GM13976 (cell line): Measurements from ENCODE around the gene CHRNB4.

Source experiments
- DNase-seq: peaks from one replicate; pipeline ENCODE4 v3.0.0; 2012; ENCODE audit warnings: low spot score
- CTCF ChIP-seq: IDR thresholded peaks from 2 replicates; pipeline ENCODE4 v1.5.1; 2012; ENCODE audit warnings: borderline replicate concordance, mild to moderate bottlenecking; ENCODE audit not compliant: insufficient read depth; ENCODE audit errors: extremely low read depth, missing control alignments, control extremely low read depth
- in situ Hi-C: fragments of 300-500 bp; cut with MboI; formaldehyde crosslinking; loops from one replicate; pipeline ENCODE4 v1.12.0; 2022; ENCODE audit warnings: low sequenced_read_pairs, mixed read lengths, inconsistent platforms; ENCODE audit not compliant: unreplicated experiment

CHRNB4 gene

GRCh38 chr15:78623786-78624497 lies 17.1 kb downstream of the CHRNB4 start:
- DNase-seq: no peak
- in situ Hi-C loops: no loop called here
- no peak for TF ChIP-seq CTCF

GRCh38 chr15:78621810-78622402 lies 19.1 kb downstream of the CHRNB4 start:
- in situ Hi-C loops: no loop called here
- no peak for TF ChIP-seq CTCF

GRCh38 chr15:78620527-78621421 lies 20.2 kb downstream of the CHRNB4 start, which contains the start of gene CHRNA3:
TSS of gene CHRNA3 (minus strand) at chr15:78620996. CDS start at chr15:78620794, 202 bp downstream.
- no peak for TF ChIP-seq CTCF
- DNase-seq: no peak
- in situ Hi-C loops: no loop called here

More at GRCh38 chr15:78621810-78622402, 19.1 kb downstream of the CHRNB4 start:
- no peak for DNase-seq

- peak; percentile 50 for DNase-seq
- no peak for TF ChIP-seq CTCF
- in situ Hi-C loops: no loop called here
These were observed 20.9 kb downstream of the CHRNB4 start for GRCh38 chr15:78620021-78620526.

GRCh38 chr15:78619022-78619950 lies 21.7 kb downstream of the CHRNB4 start:
- no peak for TF ChIP-seq CTCF
- no peak for DNase-seq
- in situ Hi-C loops: no loop called here
